ENCODE results near the gene FAM20A.

FAM20A gene

GRCh38 chr17:68581863-68582645 lies 19.1 kb downstream of the FAM20A start:
- Histone ChIP-seq H3K79me2 (ENCODE audit: control insufficient read depth, insufficient read depth, low read length) (peaks cover 2% of the 10 kb centered on the region), H3K9ac (ENCODE audit: low read length) (no peak overlapping the region), H3K36me3 (ENCODE audit: control insufficient read depth, insufficient read depth, low read length) (no peaks in the 10 kb centered on the region), H2BK15ac (replicated peaks; ENCODE audit: low read depth) (no peak overlapping the region), H3K4me1 (ENCODE audit: control insufficient read depth, low read depth, low read length) (no peaks in the 10 kb centered on the region), H4K8ac (ENCODE audit: low read depth, low read length) (no peak overlapping the region), H3K27ac (ENCODE audit: low read depth, low read length) (no peak overlapping the region), H3K27me3 (ENCODE audit: insufficient read depth, low read length, poor library complexity) (no peaks in the 10 kb centered on the region), H4K5ac (ENCODE audit: low read length) (no peak overlapping the region), H3K4me2 (ENCODE audit: low read length) (no peak overlapping the region), H3K79me1 (ENCODE audit: low read length) (no peaks in the 10 kb centered on the region), H3K23ac (ENCODE audit: low read length) (no peak overlapping the region), H2AK5ac (ENCODE audit: low read length) (no peak overlapping the region), H3K4ac (ENCODE audit: low read depth, low read length) (no peak overlapping the region), H2BK5ac (ENCODE audit: low read length) (no peak overlapping the region), H3K18ac (ENCODE audit: low read length) (no peak overlapping the region), H2BK120ac (ENCODE audit: low read depth, low read length) (no peak overlapping the region), H3K56ac (ENCODE audit: low read length) (no peak overlapping the region), H3K4me3 (ENCODE audit: low read length) (no peak overlapping the region)
- WGBS (ENCODE audit: extremely low coverage, insufficient coverage, low lambda C conversion rate), result no CpG with 5 or more reads among the region's 9 CpGs
- DNase-seq, result no peak

DNA sequence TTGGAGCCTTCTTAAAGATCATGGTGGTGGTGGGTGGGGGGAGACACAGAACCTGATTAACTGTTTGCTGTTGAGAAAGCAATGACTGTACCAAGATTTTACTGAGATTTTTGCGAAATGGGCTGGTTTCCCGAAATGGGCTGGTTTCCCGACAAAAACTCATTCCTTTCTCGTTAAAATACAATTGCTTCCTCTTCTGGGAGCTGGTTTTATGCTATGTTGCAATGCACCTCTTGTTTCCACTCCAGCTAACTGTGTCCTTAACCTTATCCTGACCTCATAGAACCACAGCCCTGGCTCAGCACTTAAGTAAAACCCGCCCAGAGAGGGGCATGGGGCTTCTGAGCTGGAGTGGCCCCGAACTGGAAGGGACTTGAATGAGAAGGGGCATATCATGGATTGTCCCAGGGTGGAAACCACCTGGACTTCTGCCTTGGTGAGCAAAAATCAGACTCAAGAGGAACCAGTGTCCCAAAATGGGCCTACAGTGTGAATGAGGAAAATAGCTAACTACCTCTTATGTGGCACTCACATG lies 20.9 kb downstream of the FAM20A start:
- Histone ChIP-seq H3K4me1 (ENCODE audit: control insufficient read depth, low read depth, low read length) (no peaks in the 10 kb centered on the region), H3K27me3 (ENCODE audit: insufficient read depth, low read length, poor library complexity) (no peaks in the 10 kb centered on the region), H3K9ac (ENCODE audit: low read length) (no peak overlapping the region), H2AK5ac (ENCODE audit: low read length) (no peak overlapping the region), H4K8ac (ENCODE audit: low read depth, low read length) (no peak overlapping the region), H3K4me3 (ENCODE audit: low read length) (no peak overlapping the region), H3K4me2 (ENCODE audit: low read length) (no peak overlapping the region), H3K18ac (ENCODE audit: low read length) (no peak overlapping the region), H3K27ac (ENCODE audit: low read depth, low read length) (no peak overlapping the region), H3K79me2 (ENCODE audit: control insufficient read depth, insufficient read depth, low read length) (peaks cover 2% of the 10 kb centered on the region), H3K23ac (ENCODE audit: low read length) (no peak overlapping the region), H2BK15ac (replicated peaks; ENCODE audit: low read depth) (no peak overlapping the region), H3K56ac (ENCODE audit: low read length) (no peak overlapping the region), H2BK120ac (ENCODE audit: low read depth, low read length) (no peak overlapping the region), H2BK5ac (ENCODE audit: low read length) (no peak overlapping the region), H3K36me3 (ENCODE audit: control insufficient read depth, insufficient read depth, low read length) (no peaks in the 10 kb centered on the region), H4K5ac (ENCODE audit: low read length) (no peak overlapping the region), H3K79me1 (ENCODE audit: low read length) (no peaks in the 10 kb centered on the region), H3K4ac (ENCODE audit: low read depth, low read length) (no peak overlapping the region)
- WGBS (ENCODE audit: extremely low coverage, insufficient coverage, low lambda C conversion rate), result no CpG with 5 or more reads among the region's 6 CpGs
- no peak for DNase-seq

- Histone ChIP-seq H4K8ac (ENCODE audit: low read depth, low read length) (no peak overlapping the region), H3K36me3 (ENCODE audit: control insufficient read depth, insufficient read depth, low read length) (no peaks in the 10 kb centered on the region), H3K79me2 (ENCODE audit: control insufficient read depth, insufficient read depth, low read length) (peaks cover 2% of the 10 kb centered on the region), H2BK120ac (ENCODE audit: low read depth, low read length) (no peak overlapping the region), H3K18ac (ENCODE audit: low read length) (no peak overlapping the region), H3K4me1 (ENCODE audit: control insufficient read depth, low read depth, low read length) (no peaks in the 10 kb centered on the region), H3K4me3 (ENCODE audit: low read length) (no peak overlapping the region), H2BK5ac (ENCODE audit: low read length) (no peak overlapping the region), H3K27ac (ENCODE audit: low read depth, low read length) (no peak overlapping the region), H3K79me1 (ENCODE audit: low read length) (no peaks in the 10 kb centered on the region), H3K4me2 (ENCODE audit: low read length) (no peak overlapping the region), H2BK15ac (replicated peaks; ENCODE audit: low read depth) (no peak overlapping the region), H2AK5ac (ENCODE audit: low read length) (no peak overlapping the region), H3K27me3 (ENCODE audit: insufficient read depth, low read length, poor library complexity) (no peaks in the 10 kb centered on the region), H3K56ac (ENCODE audit: low read length) (no peak overlapping the region), H4K5ac (ENCODE audit: low read length) (no peak overlapping the region), H3K23ac (ENCODE audit: low read length) (no peak overlapping the region), H3K9ac (ENCODE audit: low read length) (no peak overlapping the region), H3K4ac (ENCODE audit: low read depth, low read length) (no peak overlapping the region)
- no peak for DNase-seq
- WGBS (ENCODE audit: extremely low coverage, insufficient coverage, low lambda C conversion rate), result no CpG with 5 or more reads among the region's 8 CpGs
These were observed 21.8 kb downstream of the FAM20A start for GRCh38 chr17:68579194-68579927.

DNA sequence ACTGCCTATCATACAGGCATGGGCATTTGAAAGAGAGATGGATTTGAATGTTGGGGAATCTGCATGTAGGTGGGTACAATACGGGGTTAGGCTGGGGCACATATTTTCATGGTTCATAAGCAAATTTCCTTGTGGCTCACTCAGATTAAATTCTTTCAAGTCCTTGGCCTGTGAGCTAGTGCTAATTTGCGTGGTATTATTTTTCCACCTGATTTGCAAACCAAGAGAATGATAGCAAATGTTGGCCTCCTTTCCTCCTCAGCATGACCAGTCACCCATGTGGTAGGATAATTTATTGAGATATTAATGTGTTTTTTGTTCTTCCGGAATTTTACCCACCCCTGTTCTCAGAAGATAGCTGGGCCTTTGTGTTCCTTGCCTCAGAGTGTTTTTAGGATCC lies 22.9 kb downstream of the FAM20A start:
- Histone ChIP-seq H3K36me3 (ENCODE audit: control insufficient read depth, insufficient read depth, low read length) (no peaks in the 10 kb centered on the region), H2BK5ac (ENCODE audit: low read length) (no peak overlapping the region), H2BK120ac (ENCODE audit: low read depth, low read length) (no peak overlapping the region), H3K79me1 (ENCODE audit: low read length) (no peaks in the 10 kb centered on the region), H3K4me2 (ENCODE audit: low read length) (no peak overlapping the region), H3K18ac (ENCODE audit: low read length) (no peak overlapping the region), H3K4ac (ENCODE audit: low read depth, low read length) (no peak overlapping the region), H3K4me3 (ENCODE audit: low read length) (no peak overlapping the region), H3K27ac (ENCODE audit: low read depth, low read length) (no peak overlapping the region), H3K23ac (ENCODE audit: low read length) (no peak overlapping the region), H2BK15ac (replicated peaks; ENCODE audit: low read depth) (no peak overlapping the region), H4K5ac (ENCODE audit: low read length) (no peak overlapping the region), H3K9ac (ENCODE audit: low read length) (no peak overlapping the region), H3K4me1 (ENCODE audit: control insufficient read depth, low read depth, low read length) (no peaks in the 10 kb centered on the region), H3K56ac (ENCODE audit: low read length) (no peak overlapping the region), H4K8ac (ENCODE audit: low read depth, low read length) (no peak overlapping the region), H2AK5ac (ENCODE audit: low read length) (no peak overlapping the region), H3K79me2 (ENCODE audit: control insufficient read depth, insufficient read depth, low read length) (peaks cover 2% of the 10 kb centered on the region), H3K27me3 (ENCODE audit: insufficient read depth, low read length, poor library complexity) (no peaks in the 10 kb centered on the region)
- no peak for DNase-seq
- no CpG with 5 or more reads among the region's 3 CpGs for WGBS (ENCODE audit: extremely low coverage, insufficient coverage, low lambda C conversion rate)

DNA sequence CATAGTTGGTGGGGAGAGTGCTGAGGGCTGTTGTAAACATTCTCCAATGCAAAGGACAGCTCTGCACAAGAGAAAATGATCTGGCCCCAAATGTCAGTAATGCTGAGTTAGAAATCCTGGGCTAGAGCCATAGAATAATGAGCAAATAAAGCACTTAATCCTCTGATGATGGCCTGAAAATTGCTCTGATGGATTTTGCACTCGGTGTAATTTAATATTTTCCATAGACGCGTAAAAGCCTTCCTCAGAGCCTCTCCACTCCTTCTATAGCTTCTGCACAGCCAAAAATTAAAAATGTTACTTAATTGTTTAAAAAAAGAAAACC lies 23.7 kb downstream of the FAM20A start:
- H3K79me1 ChIP-seq (ENCODE audit: low read length), result no peaks in the 10 kb centered on the region
- no CpG with 5 or more reads among the region's 3 CpGs for WGBS (ENCODE audit: extremely low coverage, insufficient coverage, low lambda C conversion rate)
- no peak overlapping the region for H2BK120ac ChIP-seq (ENCODE audit: low read depth, low read length)
- H4K8ac ChIP-seq (ENCODE audit: low read depth, low read length), result no peak overlapping the region
- H3K18ac ChIP-seq (ENCODE audit: low read length), result no peak overlapping the region
- H3K4ac ChIP-seq (ENCODE audit: low read depth, low read length), result no peak overlapping the region
- no peak overlapping the region for H2BK15ac ChIP-seq (replicated peaks; ENCODE audit: low read depth)
- no peaks in the 10 kb centered on the region for H3K4me1 ChIP-seq (ENCODE audit: control insufficient read depth, low read depth, low read length)
- DNase-seq, result no peak
- no peak overlapping the region for H3K56ac ChIP-seq (ENCODE audit: low read length)
- H3K27me3 ChIP-seq (ENCODE audit: insufficient read depth, low read length, poor library complexity), result no peaks in the 10 kb centered on the region
- H3K79me2 ChIP-seq (ENCODE audit: control insufficient read depth, insufficient read depth, low read length), result peaks cover 2% of the 10 kb centered on the region
- H3K36me3 ChIP-seq (ENCODE audit: control insufficient read depth, insufficient read depth, low read length), result no peaks in the 10 kb centered on the region
- H2AK5ac ChIP-seq (ENCODE audit: low read length), result no peak overlapping the region
- H3K4me2 ChIP-seq (ENCODE audit: low read length), result no peak overlapping the region
- H3K9ac ChIP-seq (ENCODE audit: low read length), result no peak overlapping the region
- H3K23ac ChIP-seq (ENCODE audit: low read length), result no peak overlapping the region
- no peak overlapping the region for H4K5ac ChIP-seq (ENCODE audit: low read length)
- no peak overlapping the region for H2BK5ac ChIP-seq (ENCODE audit: low read length)
- no peak overlapping the region for H3K27ac ChIP-seq (ENCODE audit: low read depth, low read length)
- no peak overlapping the region for H3K4me3 ChIP-seq (ENCODE audit: low read length)
